ENCODE data around the gene ZNF521.

Gene ZNF521

DNA sequence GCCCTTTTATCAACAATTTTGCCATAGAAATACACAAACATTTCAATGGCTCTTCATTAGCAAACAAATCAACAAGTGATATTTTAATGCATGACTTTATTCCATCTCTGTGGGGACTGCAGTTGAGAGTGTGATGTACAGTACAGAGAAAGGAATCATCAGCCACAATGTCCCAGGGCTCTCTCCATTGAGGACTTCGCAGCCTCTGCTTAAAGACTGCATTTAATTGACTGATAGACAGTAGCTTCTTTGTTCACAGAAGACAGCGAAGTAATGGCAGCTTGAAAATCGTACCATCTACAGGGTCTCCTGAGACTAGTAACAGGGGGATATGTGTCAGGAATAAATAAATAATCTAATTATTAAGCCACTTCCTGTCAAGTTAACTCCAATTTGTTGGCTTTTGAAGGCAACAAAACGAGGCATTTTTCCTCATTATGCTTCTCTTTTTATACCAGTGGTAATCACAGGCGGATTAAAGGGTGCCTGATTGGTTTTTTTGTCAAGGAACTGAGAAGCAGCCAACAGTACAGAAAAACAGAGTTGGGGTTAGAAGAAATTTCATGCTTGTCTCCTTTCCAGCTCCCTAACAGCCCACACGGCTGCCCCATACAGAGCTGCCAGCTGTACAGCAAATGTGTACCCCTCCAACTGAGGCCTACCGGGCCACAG lies 164.3 kb downstream of the ZNF521 start:
- H3K27me3 ChIP-seq (ENCODE audit: insufficient read depth, low read depth, severe bottlenecking): peaks cover 2% of the 10 kb centered on the region
- H3K27ac ChIP-seq: no peak overlapping the region
- H3K36me3 ChIP-seq: no peaks in the 10 kb centered on the region
- no peak overlapping the region for H3K4me3 ChIP-seq (ENCODE audit: low read depth, low read length)
- no peaks in the 10 kb centered on the region for H3K9me3 ChIP-seq (ENCODE audit: severe bottlenecking)
- TF ChIP-seq, protein P1, sequence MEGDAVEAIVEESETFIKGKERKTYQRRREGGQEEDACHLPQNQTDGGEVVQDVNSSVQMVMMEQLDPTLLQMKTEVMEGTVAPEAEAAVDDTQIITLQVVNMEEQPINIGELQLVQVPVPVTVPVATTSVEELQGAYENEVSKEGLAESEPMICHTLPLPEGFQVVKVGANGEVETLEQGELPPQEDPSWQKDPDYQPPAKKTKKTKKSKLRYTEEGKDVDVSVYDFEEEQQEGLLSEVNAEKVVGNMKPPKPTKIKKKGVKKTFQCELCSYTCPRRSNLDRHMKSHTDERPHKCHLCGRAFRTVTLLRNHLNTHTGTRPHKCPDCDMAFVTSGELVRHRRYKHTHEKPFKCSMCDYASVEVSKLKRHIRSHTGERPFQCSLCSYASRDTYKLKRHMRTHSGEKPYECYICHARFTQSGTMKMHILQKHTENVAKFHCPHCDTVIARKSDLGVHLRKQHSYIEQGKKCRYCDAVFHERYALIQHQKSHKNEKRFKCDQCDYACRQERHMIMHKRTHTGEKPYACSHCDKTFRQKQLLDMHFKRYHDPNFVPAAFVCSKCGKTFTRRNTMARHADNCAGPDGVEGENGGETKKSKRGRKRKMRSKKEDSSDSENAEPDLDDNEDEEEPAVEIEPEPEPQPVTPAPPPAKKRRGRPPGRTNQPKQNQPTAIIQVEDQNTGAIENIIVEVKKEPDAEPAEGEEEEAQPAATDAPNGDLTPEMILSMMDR (IDR thresholded peaks at IDR 0.05; ENCODE audit: low read depth, low read length): no peak
- no peak for DNase-seq

DNA sequence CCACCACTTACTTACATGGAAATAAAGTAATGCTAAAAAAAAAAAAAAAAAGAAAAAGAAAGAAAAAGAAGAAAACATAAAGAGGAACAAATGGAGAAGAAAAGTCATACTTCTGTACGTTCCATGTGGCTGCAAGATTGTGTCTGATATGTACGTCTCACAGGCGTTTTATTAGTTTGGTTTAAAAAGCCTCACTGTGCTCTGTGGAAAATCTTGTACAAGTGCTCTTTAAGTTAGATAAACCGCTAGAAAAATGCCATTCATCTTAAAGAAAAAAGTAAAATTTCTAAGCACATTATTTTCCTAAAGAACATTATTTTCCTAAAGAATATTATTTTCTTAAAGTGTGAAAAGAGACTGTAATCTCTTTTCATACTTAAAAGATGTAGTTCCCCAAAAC lies 165.1 kb downstream of the ZNF521 start:
- TF ChIP-seq, protein P1 (IDR thresholded peaks at IDR 0.05; ENCODE audit: low read depth, low read length): no peak
- Histone ChIP-seq H3K9me3 (ENCODE audit: severe bottlenecking) (no peaks in the 10 kb centered on the region), H3K27ac (no peak overlapping the region), H3K4me3 (ENCODE audit: low read depth, low read length) (no peak overlapping the region), H3K27me3 (ENCODE audit: insufficient read depth, low read depth, severe bottlenecking) (peaks cover 4% of the 10 kb centered on the region), H3K36me3 (no peaks in the 10 kb centered on the region)
- DNase-seq: no peak

DNA sequence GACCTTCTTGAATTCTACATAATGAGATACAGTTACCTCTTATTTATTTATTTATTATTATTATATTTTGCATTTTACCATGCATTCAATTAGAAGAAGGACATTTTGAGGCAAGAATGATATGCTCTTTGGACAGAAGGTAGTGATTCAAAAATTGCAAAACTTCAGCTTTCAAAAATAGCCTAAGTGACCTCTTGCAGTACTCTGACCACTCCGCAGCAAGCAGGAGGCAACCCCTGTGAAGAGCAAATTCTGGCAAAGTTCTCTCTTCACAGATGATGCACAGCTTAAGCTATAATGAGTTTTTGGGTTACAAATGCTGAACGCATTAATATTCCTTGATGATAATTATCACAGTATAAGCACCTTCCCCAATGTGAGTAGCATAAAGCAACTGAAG lies 170.0 kb downstream of the ZNF521 start:
- no peak for DNase-seq
- no peak overlapping the region for H3K4me3 ChIP-seq (ENCODE audit: low read depth, low read length)
- TF ChIP-seq, protein P1 (IDR thresholded peaks at IDR 0.05; ENCODE audit: low read depth, low read length): no peak
- no peaks in the 10 kb centered on the region for H3K9me3 ChIP-seq (ENCODE audit: severe bottlenecking)
- peaks cover 4% of the 10 kb centered on the region for H3K27me3 ChIP-seq (ENCODE audit: insufficient read depth, low read depth, severe bottlenecking)
- no peak overlapping the region for H3K27ac ChIP-seq
- no peaks in the 10 kb centered on the region for H3K36me3 ChIP-seq

DNA sequence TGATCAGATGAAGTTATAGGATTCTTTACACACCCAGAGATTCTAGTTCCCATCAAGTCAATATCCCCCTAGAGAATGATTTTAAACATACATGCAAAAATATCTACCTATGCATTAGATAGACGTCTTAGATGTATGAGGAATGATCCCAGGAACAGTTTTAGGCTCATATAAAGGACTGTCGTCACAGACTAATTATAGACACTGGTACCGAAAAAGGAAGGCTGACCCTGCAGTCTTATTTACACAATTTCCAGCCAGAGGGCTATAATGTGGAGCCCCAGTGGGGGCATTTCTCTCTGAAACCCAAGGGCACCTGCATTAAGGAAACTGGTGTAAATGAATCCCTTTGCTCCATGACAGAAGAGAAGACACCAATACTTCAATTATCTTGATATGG lies 170.4 kb downstream of the ZNF521 start:
- Histone ChIP-seq H3K36me3 (no peaks in the 10 kb centered on the region), H3K27me3 (ENCODE audit: insufficient read depth, low read depth, severe bottlenecking) (peaks cover 4% of the 10 kb centered on the region)

DNA sequence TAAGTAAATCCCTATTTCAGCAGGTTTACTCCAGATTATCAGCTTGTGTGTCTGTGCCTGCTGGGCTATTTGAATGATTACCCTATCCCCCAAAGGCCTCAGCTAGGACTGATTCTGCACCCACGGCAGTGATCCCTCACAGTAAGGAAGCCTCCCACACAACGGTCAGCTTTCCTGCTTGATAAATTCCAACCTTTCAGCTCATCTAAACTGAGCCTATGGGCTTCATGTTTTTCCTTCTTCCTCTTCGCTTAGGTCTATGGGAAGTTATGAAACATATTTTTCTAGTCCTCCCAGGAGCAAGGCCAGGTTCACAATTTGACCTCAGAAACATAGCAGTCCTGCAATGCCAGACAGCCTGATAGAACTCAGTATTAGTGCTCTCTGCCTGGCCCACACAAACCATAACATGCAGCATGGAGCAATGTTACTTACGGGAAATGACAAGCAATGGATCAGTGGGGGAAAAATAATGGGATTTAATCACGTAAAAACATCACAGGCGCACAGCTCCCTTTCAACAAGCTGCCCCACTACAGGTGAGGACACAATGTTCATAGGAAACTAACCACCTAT lies 170.9 kb downstream of the ZNF521 start:
- no peaks in the 10 kb centered on the region for H3K36me3 ChIP-seq
- peaks cover 4% of the 10 kb centered on the region for H3K27me3 ChIP-seq (ENCODE audit: insufficient read depth, low read depth, severe bottlenecking)
- no peaks in the 10 kb centered on the region for H3K9me3 ChIP-seq (ENCODE audit: severe bottlenecking)
- H3K4me3 ChIP-seq (ENCODE audit: low read depth, low read length): no peak overlapping the region
- H3K27ac ChIP-seq: no peak overlapping the region
- TF ChIP-seq, protein P1 (IDR thresholded peaks at IDR 0.05; ENCODE audit: low read depth, low read length): no peak
- DNase-seq: peak; percentile 18

More for the DNA sequence above, 170.4 kb downstream of the ZNF521 start:
- Histone ChIP-seq H3K4me3 (ENCODE audit: low read depth, low read length) (no peak overlapping the region), H3K27ac (no peak overlapping the region), H3K9me3 (ENCODE audit: severe bottlenecking) (no peaks in the 10 kb centered on the region)
- TF ChIP-seq, protein P1 (IDR thresholded peaks at IDR 0.05; ENCODE audit: low read depth, low read length): no peak
- DNase-seq: no peak
